ENCODE data around the gene TMC1.
"Not testable (repeated sequence)": the region's sequence is repeated elsewhere in the genome, so short reads cannot be mapped to it uniquely, and the experiment has no call there.

The TMC1 gene

GRCh38 chr9:72775570-72775969 is 254.2 kb downstream of the TMC1 start:
- DNase-seq = no peak

DNA sequence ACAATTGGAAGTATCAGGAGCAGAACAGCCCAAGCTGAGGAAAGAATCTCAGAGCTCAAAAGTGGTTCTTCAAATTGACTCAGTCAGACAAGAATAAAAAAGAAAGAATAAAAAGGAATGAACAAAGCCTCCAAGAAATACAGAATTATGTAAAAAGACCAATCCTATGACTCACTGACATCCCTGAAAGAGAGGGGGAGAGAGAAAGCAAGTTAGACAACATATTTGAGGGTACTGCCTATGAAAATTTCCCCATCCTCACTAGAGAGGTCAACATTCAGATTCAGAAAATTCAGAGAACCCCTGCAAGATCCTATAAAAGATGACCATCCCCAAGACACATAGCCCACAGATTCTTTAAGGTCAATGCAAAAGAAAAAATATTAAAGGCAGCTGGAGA is 258.2 kb downstream of the TMC1 start:
- no peak for DNase-seq

- no peak for DNase-seq
These were observed 265.5 kb downstream of the TMC1 start for GRCh38 chr9:72786948-72787347.

- DNase-seq = no peak
These were observed 267.7 kb downstream of the TMC1 start for GRCh38 chr9:72788966-72789735.

DNA sequence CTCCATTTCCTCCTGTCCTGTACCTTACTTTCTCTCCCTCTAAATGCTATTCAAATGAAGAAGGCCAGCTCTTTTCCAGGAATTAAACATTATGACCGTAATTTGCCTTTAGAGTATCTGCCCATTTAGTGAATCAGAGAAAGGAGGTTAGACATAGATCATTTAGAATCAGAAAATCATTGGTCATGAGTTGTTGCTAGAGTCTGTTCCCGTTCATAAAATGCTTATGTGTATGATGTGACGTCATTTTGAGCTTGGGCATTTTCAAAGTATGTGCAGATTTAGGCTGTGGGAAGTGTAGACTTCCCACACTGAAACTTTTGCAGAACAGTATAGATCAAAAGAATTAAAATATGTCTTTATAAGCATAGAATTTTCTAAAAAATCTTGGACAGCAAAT is 268.5 kb downstream of the TMC1 start:
- no peak for DNase-seq

- DNase-seq = no peak
These were observed 269.6 kb downstream of the TMC1 start for GRCh38 chr9:72790989-72791388.

DNA sequence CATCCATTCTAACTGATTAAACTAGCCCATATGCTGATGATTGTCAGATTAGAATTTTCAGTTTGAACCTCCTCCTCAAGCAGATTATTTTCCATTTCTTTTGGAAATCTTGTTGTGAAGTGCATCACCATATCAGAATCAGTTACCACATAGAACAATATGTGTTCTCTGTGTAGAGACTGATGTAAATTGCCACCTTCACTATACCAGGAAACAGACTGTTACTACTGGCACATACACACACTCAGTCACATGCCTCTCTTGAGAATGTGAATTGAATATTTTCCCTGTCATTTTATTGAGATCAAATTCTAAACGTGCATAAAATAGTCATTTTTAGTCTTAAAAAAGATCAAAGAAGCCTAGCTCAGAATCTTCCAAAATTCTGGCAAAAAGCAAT is 270.0 kb downstream of the TMC1 start:
- no peak for DNase-seq

DNA sequence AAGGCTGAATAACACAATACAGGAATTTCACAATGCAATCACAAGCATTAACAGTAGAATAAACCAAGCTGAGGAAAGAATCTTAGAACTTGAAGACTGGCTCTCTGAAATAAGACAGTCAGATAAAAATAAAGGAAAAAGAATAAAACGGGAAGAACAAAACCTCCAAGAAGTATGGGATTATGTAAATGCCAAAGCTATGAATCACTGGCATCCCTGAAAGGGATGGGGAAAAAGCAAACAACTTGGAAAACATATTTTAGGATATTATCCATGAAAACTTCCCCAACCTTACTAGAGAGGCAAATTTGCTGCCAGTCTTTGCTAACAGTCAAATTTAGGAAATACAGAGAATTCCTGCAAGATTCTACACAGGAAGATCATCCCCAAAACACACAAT is 273.5 kb downstream of the TMC1 start:
- no peak for DNase-seq

DNA sequence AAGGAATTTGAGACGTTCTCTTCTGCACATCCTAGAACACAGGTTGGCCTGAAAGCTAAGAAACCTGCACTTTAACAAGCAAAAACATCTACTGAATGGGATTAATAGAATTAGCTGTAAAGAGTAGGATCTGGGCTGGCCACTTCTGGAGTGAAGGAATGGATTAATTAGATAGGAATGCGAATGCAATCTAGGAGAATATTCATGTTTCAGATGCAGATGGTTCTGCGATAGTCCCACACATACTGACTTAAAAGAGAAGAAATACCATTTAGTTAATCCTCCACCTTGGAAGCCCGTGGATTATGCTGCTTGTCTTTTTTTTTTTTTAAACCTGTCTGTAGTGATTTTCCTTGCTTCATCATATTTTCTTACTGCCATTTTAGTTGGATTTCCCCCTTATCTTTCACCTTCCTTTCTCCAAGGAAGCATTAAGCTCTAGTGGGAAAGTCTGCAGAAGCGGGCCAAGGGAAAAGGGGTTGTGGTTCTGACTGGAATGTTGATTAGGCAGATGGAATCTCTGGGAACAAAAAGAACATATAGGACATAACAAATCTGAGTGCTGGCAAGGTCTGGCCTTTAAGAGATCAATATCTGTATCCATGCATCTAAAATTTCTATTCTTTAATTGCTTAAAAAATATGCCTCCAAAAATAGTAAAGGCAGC is 279.1 kb downstream of the TMC1 start:
- no peak for DNase-seq

DNA sequence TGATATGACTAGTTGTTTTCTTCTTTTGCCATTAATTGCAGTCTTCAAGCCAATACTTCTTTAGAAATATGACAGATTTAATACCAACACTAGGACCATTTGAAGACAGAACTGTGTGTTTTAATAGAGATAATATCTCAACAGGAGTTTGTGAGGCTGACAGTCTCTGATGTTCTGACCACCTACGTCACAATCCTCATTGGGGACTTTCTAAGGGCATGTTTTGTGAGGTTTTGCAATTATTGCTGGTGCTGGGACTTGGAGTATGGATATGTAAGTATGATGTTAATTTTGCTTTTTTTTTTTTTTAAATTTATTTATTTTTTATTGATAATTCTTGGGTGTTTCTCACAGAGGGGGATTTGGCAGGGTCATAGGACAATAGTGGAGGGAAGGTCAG is 283.8 kb downstream of the TMC1 start:
- DNase-seq = no peak

- not testable (repeated sequence) for DNase-seq
These were observed 285.0 kb downstream of the TMC1 start for GRCh38 chr9:72806313-72806809.

DNA sequence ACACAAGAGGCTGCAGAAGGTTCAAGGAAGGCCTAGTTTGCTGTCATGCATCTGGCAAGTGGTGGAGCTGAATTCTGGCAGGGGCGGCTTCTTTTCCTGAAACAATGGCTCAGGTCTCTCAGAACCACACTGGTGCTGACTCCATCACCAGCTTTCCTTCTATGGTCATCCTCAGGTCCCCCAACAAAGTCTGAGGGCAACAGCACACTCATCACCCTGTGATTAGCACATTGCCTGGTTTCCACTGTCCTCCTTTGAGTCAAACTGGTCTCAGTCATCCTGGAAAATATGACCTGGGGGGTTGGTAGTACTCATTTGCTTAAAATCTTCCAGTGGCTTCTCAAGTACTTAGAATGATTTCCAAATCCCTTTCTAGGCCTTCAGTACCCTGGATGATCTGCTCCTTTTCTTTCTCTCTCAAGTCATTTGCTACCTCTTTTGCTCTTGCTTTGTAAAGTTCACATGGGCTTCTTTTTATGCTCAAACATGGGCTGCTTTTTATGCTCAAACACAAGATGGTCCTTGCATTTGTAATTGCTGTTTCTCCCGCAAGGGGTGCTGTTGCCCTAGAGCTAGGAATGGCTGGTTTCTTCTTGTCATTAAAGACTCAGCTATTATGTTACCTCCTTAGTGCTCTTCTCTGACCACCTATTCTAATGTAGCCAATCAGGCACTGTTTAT is 286.5 kb downstream of the TMC1 start:
- no peak for DNase-seq

GRCh38 chr9:72808446-72808768 is 287.0 kb downstream of the TMC1 start:
- no peak for DNase-seq

DNA sequence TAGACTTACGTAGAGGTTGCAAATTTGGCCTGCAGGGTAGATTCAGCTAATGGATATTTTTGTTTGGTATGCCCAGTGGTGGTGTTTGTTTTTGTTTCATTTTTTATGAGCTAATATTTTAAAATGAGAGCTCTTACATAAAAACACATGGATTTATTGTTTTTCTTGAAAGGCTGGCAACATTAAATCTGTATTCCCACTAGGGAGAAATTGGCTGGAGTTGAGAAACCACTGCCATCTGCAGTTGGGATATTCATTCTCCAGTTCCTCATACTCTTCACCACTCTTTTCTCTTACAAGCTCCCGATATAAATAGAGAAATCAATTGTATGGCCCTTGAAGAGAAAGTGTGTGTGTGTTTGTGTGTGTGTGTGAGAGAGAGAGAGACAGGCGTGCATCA is 288.2 kb downstream of the TMC1 start:
- DNase-seq = no peak

- DNase-seq = no peak
These were observed 291.2 kb downstream of the TMC1 start for GRCh38 chr9:72812559-72813111.

DNA sequence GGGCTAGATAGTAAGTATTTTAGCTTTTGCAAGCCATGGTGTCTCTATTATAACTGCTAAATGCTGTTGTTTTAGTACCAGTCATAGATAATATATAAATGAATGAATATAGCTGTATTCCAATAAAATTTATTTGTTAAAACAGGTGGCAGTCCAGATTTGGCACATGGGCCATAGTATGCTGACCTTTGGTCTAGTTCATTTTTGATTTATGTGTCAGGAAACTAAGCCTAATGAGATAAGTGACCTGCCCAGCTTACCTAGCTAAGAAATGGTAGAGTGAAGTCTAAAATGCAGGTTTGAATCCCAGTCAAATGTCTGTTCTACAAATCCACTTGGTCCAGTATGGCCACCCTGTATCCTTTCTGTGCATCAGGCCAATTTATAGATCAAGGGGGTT is 292.1 kb downstream of the TMC1 start:
- DNase-seq = no peak

DNA sequence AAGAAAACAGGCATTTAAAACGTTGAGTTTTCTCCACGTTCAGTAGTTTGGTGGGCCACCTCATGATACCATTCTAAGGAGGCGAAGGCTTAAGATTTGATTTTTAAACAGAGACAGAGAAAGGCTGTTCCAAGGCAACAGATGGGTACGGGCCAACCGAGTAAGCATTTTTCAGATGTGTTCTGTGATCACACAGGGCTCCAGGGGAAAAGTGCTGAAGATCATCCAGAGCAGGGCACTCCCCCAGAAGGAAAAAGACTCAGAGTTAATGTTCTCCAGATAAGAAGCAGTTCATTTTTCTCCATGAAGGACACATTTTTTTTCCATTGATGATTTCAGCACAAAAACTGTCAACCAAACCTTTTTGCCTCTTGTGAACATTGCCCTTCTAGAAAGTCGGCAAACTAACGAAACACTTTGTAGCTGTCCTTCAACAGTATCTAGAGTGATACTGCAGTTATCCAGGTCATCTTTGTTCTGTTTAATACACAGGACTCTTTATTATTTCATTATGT is 292.7 kb downstream of the TMC1 start:
- DNase-seq = no peak

DNA sequence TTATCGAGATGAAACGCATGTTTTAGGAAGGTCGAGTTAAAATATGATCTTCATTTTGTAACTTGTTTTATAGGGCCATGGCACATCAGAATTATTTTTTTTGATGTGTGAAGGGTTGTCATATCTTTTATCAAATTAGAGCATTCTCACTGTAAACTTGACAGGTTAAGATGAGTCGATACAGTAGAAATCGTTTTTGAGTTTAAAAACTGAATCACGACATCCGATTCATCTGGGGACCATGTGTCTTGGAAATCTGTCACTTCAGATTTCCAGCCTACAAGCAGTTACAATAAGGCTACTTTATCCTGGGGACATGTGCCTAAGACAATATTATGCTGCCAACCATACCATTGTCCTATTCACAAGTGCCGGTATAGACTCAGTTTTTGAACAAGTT is 295.3 kb downstream of the TMC1 start:
- DNase-seq = no peak

- no peak for DNase-seq
These were observed 296.0 kb downstream of the TMC1 start for GRCh38 chr9:72817413-72817812.

DNA sequence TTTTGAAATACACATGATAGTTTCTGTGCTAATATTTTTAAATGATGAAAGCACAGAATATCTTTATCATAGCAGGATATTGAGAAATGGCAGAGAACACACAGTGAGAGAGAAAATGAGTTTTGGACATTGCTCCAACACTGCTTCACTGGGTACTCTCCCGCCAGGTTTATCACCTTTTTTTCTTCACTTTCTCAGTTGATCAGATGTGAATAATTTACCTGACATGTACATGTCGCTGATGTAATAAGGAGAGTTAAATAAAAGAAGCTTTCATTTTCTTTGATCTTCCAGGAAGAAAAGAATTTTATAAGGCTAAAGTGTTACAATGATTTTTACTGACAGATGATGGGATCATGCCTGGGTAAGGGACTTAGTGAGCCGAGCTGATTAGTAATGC is 297.0 kb downstream of the TMC1 start:
- DNase-seq = no peak

DNA sequence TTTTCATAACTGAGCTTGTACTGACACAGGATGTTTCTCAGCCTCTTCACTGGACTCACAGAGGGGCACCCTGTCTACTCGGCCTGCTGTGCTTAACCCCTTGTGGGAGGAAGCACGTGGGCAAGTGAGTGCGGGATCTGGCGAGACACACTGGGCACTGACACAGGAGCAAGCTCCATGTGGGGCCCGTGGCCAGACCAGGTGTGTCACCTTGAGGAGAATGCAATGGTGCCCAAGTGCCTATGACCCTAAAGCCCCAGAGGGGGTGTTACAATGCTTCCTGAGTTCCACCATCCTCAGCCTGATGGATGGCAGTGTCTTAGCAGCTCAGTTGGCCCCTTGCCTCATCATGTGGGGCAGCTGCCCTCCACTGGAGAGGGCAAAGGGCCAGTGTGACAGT is 302.6 kb downstream of the TMC1 start:
- no peak for DNase-seq

- DNase-seq = no peak
These were observed 305.9 kb downstream of the TMC1 start for GRCh38 chr9:72826996-72827949.

Data from KG1 (cell line).